Right kidney (tissue), 1 donor: ENCODE results near the gene LAMA4.

Source experiments
- DNase-seq: peaks from one replicate; pipeline ENCODE4 v3.0.0-alpha.2; 2016

Gene LAMA4

DNA sequence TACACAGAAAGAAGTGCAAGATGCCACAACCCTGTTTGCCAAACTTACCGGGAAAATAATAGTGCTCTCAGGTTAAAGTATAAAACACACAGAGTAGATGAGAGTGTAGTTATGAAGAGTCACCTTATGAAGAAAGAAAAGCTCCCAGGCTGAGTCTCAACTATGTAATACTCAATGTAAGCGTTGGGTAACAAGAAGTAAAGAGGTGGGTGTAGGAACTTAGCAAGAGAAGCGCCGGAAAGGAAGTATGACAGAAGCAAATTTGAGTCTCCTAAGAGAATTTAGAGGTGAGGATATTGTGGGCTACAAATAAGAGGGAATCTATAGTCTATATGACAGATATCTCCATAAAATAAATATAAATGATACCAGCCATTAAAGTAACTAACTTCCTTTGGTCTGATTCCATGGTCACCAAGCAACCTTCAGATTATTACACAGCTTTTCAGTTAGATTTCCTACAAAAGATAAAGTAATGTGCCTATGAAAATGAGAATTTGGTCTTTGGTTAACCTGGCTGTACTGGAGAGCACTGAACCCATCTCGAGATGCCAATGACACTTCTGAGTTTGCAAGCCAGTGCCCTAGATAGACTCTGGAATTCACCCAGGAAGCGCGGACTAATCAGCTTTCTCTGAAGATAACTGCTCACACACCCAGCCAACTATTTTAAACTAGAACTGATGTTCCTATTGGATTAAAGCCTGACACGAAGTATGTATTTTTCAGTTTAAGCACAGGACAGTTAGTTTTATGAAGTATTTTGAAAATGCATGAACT is 168.9 kb downstream of the LAMA4 start:
- no peak for DNase-seq

DNA sequence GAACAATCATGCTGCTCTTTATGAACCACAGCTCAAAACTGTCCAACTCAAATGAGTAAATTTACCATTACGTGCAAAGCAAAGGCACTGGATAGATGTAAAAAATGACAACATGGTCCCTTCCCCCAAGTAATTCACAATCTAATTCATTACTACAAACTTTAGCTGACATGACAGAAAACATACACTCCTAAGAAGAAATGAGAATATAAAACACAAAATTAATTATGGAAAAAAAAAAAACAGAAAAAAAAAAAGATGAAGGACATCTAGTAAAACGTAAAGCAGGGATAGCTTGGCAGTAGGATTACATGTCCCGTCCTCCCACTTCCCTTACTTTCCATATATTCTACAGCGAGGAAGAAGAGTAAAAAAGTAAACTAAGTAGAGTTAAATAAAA is 172.8 kb downstream of the LAMA4 start:
- no peak for DNase-seq

DNA sequence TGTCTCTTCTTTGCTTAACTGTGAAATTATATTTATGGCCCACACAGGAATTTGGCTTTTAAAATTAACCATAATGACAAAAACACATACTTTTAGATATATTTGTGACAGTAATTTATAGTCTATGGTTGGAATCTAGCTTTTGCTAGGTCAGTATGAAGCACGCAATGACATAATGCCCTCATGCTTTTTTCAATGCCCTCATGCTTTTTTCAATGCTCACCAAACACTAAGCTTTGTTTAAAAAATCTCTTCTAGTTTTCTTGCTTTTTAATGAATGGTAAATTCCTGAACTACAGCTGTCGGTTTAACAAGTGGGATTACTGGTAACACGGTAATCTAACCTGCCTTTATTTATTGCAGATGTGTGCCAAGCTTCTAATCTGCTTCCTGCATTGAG is 187.8 kb downstream of the LAMA4 start:
- DNase-seq: no peak

DNA sequence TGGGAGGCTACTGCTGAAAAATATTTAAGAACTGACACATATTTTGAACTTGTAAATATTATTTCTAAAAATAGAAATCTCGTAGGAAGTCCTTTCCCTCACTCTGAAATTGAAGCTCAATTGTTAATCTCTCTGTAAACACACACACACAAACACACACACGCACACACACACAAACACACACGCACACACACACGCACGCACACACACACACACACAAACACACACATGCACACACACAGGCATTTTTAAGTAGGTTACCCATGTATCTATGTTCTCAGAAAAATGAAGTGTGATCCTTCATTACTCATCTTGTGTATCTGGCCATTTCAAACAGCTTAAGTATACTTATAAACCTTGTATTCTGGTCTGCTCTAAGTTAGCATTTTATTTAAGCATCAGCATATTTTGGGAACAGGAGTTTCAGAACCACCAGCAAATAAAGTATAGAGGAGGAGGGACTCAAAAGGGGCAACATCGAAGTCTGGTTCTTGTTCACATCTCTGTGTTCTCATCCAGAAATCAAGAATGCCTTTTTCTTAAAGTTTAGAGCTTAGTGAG is 188.9 kb downstream of the LAMA4 start:
- DNase-seq: no peak

DNA sequence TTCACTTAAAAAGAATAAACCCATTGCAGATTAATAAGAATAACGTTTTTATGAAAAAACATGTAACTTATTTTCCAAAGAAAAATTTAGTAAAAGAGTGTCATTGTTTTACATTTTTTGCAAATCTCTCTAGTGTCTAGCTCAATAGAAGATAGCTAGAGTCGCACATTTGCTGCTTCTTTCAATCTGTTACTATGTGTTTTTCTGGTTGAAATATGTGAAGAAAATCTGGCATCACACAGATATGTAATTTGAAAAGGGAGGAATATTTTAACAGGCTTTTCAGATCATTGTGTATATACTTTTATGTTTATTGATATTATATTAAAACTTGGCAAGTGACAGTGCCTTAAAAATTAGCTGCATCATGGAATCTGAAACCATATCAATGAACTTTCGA is 191.4 kb downstream of the LAMA4 start:
- DNase-seq: no peak

DNA sequence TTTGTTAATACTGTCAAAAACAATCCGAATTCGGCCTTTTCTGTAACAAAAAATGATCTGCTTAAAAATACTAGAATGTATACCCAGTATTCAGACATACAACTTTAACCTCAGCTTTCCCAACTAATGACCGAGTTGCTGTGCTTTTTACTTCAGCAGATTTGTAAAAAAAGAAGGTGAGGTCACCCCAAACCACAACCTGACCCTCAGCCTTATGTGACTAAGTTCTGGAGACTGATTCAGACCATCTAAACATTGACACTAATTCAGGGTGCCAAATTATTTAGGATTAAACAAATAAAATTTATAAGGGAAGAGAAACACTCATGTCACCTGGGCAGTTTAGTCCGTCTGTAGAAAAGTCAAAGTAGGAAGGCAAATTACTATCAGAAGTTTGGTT is 192.8 kb downstream of the LAMA4 start:
- no peak for DNase-seq
